K562 (cell line): ENCODE measurements around the gene PI4KA. TPM values are rescaled to one million over a fixed set of nuclear protein-coding genes. Genes with fewer than 3 reads are reported as not detected.

Experiments
- BDP1 ChIP-seq: IDR thresholded peaks from 3 replicates; pipeline ENCODE4 v1.6.1; 2011; ENCODE audit not compliant: insufficient read length, insufficient read depth
- GTF3C2 ChIP-seq: IDR thresholded peaks from 3 replicates; pipeline ENCODE4 v1.6.1; 2011; ENCODE audit warnings: borderline replicate concordance, mild to moderate bottlenecking, moderate library complexity; ENCODE audit not compliant: insufficient read length; ENCODE audit errors: extremely low read depth
- HDAC2 ChIP-seq: fragments of 450-650 bp; IDR thresholded peaks from 2 replicates; pipeline ENCODE4 v1.6.1; 2016; ENCODE audit warnings: mild to moderate bottlenecking
- ZNF263 ChIP-seq: sonication (generic); formaldehyde crosslinking; IDR thresholded peaks from 2 replicates; pipeline ENCODE4 v1.8.0; 2022; ENCODE audit warnings: mild to moderate bottlenecking, missing genetic modification reagents, borderline replicate concordance
- polyA plus RNA-seq, 8 experiments: library from polyadenylated mRNA; depleted of rRNA in 4 of 8; stranded (reverse) in 5 of 8; unstranded in 3 of 8; fragments of >200 nt; fragmentation: Nextera tagmentation in 2 of 8; fragmentation: Illumina TruSeq in 1 of 8; extraction: Ambion mirVana in 2 of 8; extraction: Trizol in 1 of 8; gene quantifications; 2 replicates each; pipeline versions ENCODE4 v1.2.1 to v1.2.3, GENCODE V29; 2011 to 2014; ENCODE audit warnings: inconsistent platforms in 1 of 8, missing spikeins in 1 of 8
- total RNA-seq, 7 experiments: library from RNA; depleted of rRNA in 6 of 7; stranded (reverse); fragments of >200 nt in 6 of 7; fragmentation: Illumina TruSeq in 2 of 7; extraction: Trizol in 2 of 7; gene quantifications; 2 replicates each; pipeline versions ENCODE4 v1.2.1 to v1.2.3, GENCODE V29; 2011 to 2021; ENCODE audit warnings: low replicate concordance in 1 of 7
- TF ChIP-seq, protein P1 (sequence below): fragments of 450-650 bp; IDR thresholded peaks from 2 replicates; pipeline ENCODE4 v1.6.1; 2016; ENCODE audit warnings: low read depth

The PI4KA gene
- total and polyA plus RNA-seq, 9 of the 15 experiments (the other 6 are each of a cell fraction or from before 2014, with no cell fraction given): 7.3 to 187 (median 84.7) TPM

DNA sequence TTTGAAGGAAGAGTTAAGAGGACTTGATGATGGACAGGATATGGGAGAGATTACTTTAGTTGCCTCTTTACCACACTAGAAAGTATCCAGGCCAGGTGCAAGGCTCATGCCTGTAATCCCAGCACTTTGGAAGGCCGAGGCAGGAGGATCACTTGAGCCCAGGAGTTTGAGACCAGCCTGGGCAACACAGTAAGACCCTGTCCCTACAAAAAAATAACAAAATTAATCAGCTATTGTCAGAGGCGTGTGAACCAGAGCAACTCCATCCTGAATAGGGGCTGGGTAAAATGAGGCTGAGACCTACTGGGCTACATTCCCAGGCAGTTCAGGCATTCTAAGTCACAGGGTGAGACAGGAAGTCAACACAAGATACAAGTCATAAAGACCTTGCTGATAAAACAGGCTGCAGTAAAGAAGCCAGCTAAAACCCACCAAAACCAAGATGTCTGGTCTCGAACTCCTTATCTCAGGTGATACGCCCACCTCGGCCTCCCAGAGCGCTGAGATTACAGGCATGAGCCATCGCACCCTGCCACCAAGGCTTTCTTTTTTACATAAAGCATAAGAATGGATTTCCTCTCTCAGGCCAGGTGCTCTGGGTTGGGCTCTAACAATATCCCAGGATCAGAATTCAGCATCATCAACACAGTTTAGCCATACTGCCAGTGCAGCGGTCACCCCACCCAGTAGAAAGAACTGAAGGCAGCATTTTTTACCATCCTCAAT, 17.8 kb downstream of the PI4KA start (continued):
- TF ChIP-seq, protein P1, sequence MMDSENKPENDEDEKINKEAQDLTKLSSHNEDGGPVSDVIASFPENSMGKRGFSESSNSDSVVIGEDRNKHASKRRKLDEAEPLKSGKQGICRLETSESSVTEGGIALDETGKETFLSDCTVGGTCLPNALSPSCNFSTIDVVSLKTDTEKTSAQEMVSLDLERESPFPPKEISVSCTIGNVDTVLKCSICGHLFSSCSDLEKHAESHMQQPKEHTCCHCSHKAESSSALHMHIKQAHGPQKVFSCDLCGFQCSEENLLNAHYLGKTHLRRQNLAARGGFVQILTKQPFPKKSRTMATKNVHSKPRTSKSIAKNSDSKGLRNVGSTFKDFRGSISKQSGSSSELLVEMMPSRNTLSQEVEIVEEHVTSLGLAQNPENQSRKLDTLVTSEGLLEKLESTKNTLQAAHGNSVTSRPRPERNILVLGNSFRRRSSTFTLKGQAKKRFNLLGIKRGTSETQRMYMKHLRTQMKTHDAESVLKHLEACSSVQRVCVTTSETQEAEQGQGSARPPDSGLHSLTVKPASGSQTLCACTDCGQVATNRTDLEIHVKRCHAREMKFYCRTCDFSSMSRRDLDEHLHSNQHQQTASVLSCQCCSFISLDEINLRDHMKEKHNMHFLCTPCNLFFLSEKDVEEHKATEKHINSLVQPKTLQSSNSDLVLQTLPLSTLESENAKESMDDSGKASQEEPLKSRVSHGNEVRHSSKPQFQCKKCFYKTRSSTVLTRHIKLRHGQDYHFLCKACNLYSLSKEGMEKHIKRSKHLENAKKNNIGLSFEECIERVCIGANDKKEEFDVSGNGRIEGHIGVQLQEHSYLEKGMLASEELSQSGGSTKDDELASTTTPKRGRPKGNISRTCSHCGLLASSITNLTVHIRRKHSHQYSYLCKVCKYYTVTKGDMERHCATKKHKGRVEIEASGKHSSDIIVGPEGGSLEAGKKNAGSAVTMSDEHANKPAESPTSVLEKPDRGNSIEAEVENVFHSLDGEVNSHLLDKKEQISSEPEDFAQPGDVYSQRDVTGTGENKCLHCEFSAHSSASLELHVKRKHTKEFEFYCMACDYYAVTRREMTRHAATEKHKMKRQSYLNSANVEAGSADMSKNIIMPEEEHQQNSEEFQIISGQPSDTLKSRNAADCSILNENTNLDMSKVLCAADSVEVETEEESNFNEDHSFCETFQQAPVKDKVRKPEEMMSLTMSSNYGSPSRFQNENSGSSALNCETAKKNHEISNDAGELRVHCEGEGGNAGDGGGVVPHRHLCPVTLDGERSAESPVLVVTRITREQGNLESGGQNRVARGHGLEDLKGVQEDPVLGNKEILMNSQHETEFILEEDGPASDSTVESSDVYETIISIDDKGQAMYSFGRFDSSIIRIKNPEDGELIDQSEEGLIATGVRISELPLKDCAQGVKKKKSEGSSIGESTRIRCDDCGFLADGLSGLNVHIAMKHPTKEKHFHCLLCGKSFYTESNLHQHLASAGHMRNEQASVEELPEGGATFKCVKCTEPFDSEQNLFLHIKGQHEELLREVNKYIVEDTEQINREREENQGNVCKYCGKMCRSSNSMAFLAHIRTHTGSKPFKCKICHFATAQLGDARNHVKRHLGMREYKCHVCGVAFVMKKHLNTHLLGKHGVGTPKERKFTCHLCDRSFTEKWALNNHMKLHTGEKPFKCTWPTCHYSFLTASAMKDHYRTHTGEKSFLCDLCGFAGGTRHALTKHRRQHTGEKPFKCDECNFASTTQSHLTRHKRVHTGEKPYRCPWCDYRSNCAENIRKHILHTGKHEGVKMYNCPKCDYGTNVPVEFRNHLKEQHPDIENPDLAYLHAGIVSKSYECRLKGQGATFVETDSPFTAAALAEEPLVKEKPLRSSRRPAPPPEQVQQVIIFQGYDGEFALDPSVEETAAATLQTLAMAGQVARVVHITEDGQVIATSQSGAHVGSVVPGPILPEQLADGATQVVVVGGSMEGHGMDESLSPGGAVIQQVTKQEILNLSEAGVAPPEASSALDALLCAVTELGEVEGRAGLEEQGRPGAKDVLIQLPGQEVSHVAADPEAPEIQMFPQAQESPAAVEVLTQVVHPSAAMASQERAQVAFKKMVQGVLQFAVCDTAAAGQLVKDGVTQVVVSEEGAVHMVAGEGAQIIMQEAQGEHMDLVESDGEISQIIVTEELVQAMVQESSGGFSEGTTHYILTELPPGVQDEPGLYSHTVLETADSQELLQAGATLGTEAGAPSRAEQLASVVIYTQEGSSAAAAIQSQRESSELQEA: no peak
- TF ChIP-seq HDAC2 (no peak), BDP1 (no peak), ZNF263 (no peak), GTF3C2 (no peak)
